Measurements from ENCODE around the gene LOC128125822.

LOC128125822 gene

DNA sequence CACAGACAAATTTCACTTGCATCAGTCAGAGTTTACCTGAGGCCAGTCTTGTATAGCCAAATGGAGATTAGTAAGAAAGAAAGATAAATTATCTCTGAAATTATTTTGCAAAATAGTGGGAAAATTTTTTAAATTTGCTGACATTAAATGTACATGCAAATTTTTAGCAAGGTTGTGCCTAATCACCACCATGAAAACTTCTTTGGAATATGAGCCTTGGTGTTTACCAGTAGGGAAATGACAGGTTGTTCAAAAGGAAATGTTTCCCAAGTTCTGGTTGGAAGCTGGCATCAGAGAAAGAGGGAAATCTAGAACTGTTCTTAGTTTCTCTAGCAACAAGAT lies 34.4 kb upstream of the LOC128125822 start:
- H3K4me1 Mint-ChIP-seq, result peaks cover 6% of the 10 kb centered on the region
- no peak for DNase-seq
- no peaks in the 10 kb centered on the region for H3K9me3 Mint-ChIP-seq
- peaks cover 97% of the 10 kb centered on the region for H3K27me3 Mint-ChIP-seq (ENCODE audit: insufficient read depth)
- Histone ChIP-seq H3K27me3 (ENCODE audit: control insufficient read depth, insufficient read depth, low read length, poor library complexity, severe bottlenecking) (peaks cover 100% of the 10 kb centered on the region), H3K9me3 (ENCODE audit: control insufficient read depth, low read length) (no peaks in the 10 kb centered on the region), H3K9ac (ENCODE audit: extremely low read depth, low read length, poor library complexity, severe bottlenecking) (no peak overlapping the region), H3K4me3 (ENCODE audit: low read length) (no peak overlapping the region), H3K27ac (ENCODE audit: low read depth, low read length) (no peak overlapping the region), H3K36me3 (ENCODE audit: control insufficient read depth, insufficient read depth, low read length) (no peaks in the 10 kb centered on the region), H3K4me1 (ENCODE audit: control insufficient read depth, insufficient read depth, low read length) (no peaks in the 10 kb centered on the region)
- no peak overlapping the region for H3K27ac Mint-ChIP-seq
- H3K4me3 Mint-ChIP-seq, result no peak overlapping the region
- no peaks in the 10 kb centered on the region for H3K36me3 Mint-ChIP-seq (ENCODE audit: low read depth)
- TF ChIP-seq, protein P1, sequence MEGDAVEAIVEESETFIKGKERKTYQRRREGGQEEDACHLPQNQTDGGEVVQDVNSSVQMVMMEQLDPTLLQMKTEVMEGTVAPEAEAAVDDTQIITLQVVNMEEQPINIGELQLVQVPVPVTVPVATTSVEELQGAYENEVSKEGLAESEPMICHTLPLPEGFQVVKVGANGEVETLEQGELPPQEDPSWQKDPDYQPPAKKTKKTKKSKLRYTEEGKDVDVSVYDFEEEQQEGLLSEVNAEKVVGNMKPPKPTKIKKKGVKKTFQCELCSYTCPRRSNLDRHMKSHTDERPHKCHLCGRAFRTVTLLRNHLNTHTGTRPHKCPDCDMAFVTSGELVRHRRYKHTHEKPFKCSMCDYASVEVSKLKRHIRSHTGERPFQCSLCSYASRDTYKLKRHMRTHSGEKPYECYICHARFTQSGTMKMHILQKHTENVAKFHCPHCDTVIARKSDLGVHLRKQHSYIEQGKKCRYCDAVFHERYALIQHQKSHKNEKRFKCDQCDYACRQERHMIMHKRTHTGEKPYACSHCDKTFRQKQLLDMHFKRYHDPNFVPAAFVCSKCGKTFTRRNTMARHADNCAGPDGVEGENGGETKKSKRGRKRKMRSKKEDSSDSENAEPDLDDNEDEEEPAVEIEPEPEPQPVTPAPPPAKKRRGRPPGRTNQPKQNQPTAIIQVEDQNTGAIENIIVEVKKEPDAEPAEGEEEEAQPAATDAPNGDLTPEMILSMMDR (conservative IDR thresholded peaks at IDR 0.05), result no peak

DNA sequence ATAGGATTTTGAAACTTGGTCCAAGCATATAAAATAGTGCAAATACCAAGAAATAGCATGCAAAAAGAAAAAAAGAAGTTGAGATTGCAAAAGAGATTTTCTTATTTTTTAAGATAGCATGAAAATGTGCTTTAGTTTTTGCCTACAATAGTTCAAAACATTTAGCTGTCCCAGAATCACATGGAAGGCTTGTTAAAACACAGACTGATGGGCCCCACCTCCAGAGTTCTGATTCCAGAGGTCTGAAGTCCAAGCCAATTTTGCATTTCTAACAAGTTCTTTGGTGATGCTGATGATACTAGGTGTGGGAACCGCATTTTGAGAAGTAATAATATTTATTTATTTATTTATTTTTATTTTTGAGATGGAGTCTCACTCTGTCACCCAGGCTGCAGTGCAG lies 33.7 kb upstream of the LOC128125822 start:
- Mint-ChIP-seq H3K4me3 (no peak overlapping the region), H3K36me3 (ENCODE audit: low read depth) (no peaks in the 10 kb centered on the region), H3K4me1 (peaks cover 6% of the 10 kb centered on the region), H3K27me3 (ENCODE audit: insufficient read depth) (peaks cover 97% of the 10 kb centered on the region), H3K27ac (no peak overlapping the region), H3K9me3 (no peaks in the 10 kb centered on the region)
- Histone ChIP-seq H3K9ac (ENCODE audit: extremely low read depth, low read length, poor library complexity, severe bottlenecking) (no peak overlapping the region), H3K9me3 (ENCODE audit: control insufficient read depth, low read length) (no peaks in the 10 kb centered on the region), H3K4me3 (ENCODE audit: low read length) (no peak overlapping the region), H3K36me3 (ENCODE audit: control insufficient read depth, insufficient read depth, low read length) (no peaks in the 10 kb centered on the region), H3K27ac (ENCODE audit: low read depth, low read length) (no peak overlapping the region), H3K4me1 (ENCODE audit: control insufficient read depth, insufficient read depth, low read length) (no peaks in the 10 kb centered on the region), H3K27me3 (ENCODE audit: control insufficient read depth, insufficient read depth, low read length, poor library complexity, severe bottlenecking) (peaks cover 100% of the 10 kb centered on the region)
- no peak for DNase-seq
- TF ChIP-seq, protein P1 (conservative IDR thresholded peaks at IDR 0.05), result no peak
- WGBS, 2 experiments (ENCODE audit: insufficient coverage in 1 of 2, insufficient read length in 1 of 2), result no CpG with 5 or more reads among the region's 1 CpG

DNA sequence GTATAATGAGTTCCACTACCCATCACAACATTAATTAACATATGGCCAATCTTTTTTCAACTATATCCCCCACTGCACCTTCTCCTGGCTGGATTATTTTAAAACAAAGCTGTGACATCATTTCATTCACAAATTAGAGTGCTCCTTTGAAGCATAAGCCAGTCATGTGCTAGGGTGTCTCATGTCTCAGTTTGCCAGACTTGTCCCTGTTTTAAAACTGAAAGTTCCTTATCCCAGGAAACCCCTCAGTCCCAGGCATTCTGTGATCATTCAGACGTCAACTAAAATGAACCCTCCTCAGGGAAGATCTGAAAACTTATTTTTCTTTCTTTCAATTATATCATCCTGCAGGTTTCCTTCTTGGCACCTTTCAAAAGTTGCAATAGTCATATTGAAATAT lies 29.3 kb upstream of the LOC128125822 start:
- WGBS, 2 experiments (ENCODE audit: insufficient coverage in 1 of 2, insufficient read length in 1 of 2), result 68% methylated on average over 1 of the region's 1 CpG; no CpG with 5 or more reads in 1 of the 2 experiments
- no peaks in the 10 kb centered on the region for H3K4me1 Mint-ChIP-seq
- Histone ChIP-seq H3K4me1 (ENCODE audit: control insufficient read depth, insufficient read depth, low read length) (no peaks in the 10 kb centered on the region), H3K9me3 (ENCODE audit: control insufficient read depth, low read length) (no peaks in the 10 kb centered on the region), H3K36me3 (ENCODE audit: control insufficient read depth, insufficient read depth, low read length) (no peaks in the 10 kb centered on the region), H3K27me3 (ENCODE audit: control insufficient read depth, insufficient read depth, low read length, poor library complexity, severe bottlenecking) (peaks cover 97% of the 10 kb centered on the region), H3K4me3 (ENCODE audit: low read length) (no peak overlapping the region), H3K27ac (ENCODE audit: low read depth, low read length) (no peak overlapping the region), H3K9ac (ENCODE audit: extremely low read depth, low read length, poor library complexity, severe bottlenecking) (no peak overlapping the region)
- H3K27me3 Mint-ChIP-seq (ENCODE audit: insufficient read depth), result peaks cover 95% of the 10 kb centered on the region
- DNase-seq, result no peak
- no peak overlapping the region for H3K4me3 Mint-ChIP-seq
- H3K27ac Mint-ChIP-seq, result no peak overlapping the region
- TF ChIP-seq, protein P1 (conservative IDR thresholded peaks at IDR 0.05), result no peak
- no peaks in the 10 kb centered on the region for H3K9me3 Mint-ChIP-seq
- no peaks in the 10 kb centered on the region for H3K36me3 Mint-ChIP-seq (ENCODE audit: low read depth)
